PC-3 (cell line): Measurements from ENCODE around the gene UTS2B.

Experiments used
- CTCF ChIP-seq: fragments of 300-600 bp; sonication (generic); conservative IDR thresholded peaks from 2 replicates; pipeline ENCODE4 v1.5.1; 2017; ENCODE audit warnings: antibody characterized with exemption, low read depth, mild to moderate bottlenecking, low read length
- EZH2phosphoT487 ChIP-seq: fragments of 300-600 bp; sonication (generic); IDR thresholded peaks from 2 replicates; pipeline ENCODE4 v1.6.1; 2018; ENCODE audit warnings: mild to moderate bottlenecking, antibody characterized with exemption, low read length, borderline replicate concordance

GRCh38 chr3:191345334-191345733, 15.0 kb upstream of the UTS2B start:
- TF ChIP-seq EZH2phosphoT487: no peak
- TF ChIP-seq CTCF: no peak
